ENCODE measurements around the gene USF3.
A peak's percentile ranks its signal among the peaks of the same experiment; 100 is the strongest.

Gene USF3

GRCh38 chr3:113695786-113696645 lies at the start of gene USF3:
TSS of gene USF3 (minus strand) at chr3:113696642. CDS start at chr3:113674878, 21,764 bp downstream.
- peak; percentile 62 to 63 for DNase-seq

GRCh38 chr3:113745756-113746547 lies 49.5 kb upstream of the USF3 start, which contains the start of gene NAA50:
TSS of gene NAA50 (minus strand) at chr3:113746249. CDS start at chr3:113745949, 300 bp downstream.
- DNase-seq: peak; percentile 94

- DNase-seq: peak; percentile 99
Observed at GRCh38 chr3:113744941-113745755, 48.7 kb upstream of the USF3 start.

GRCh38 chr3:113743006-113743630 lies 46.7 kb upstream of the USF3 start:
- peak; percentile 31 to 53 for DNase-seq

GRCh38 chr3:113741620-113742019 lies 45.2 kb upstream of the USF3 start:
- DNase-seq: no peak

GRCh38 chr3:113741086-113741485 lies 44.6 kb upstream of the USF3 start:
- DNase-seq: no peak

- DNase-seq: peak; percentile 84 to 91
Observed at GRCh38 chr3:113736548-113737089, 40.2 kb upstream of the USF3 start.

- DNase-seq: no peak
Observed at GRCh38 chr3:113731694-113732093, 35.3 kb upstream of the USF3 start.

GRCh38 chr3:113730550-113730949 lies 34.1 kb upstream of the USF3 start:
- DNase-seq: no peak

GRCh38 chr3:113728661-113729060 lies 32.2 kb upstream of the USF3 start:
- DNase-seq: no peak

GRCh38 chr3:113721636-113722035 lies 25.2 kb upstream of the USF3 start:
- DNase-seq: peak; percentile 25 to 26

GRCh38 chr3:113719758-113720157 lies 23.3 kb upstream of the USF3 start:
- no peak for DNase-seq

GRCh38 chr3:113719294-113719693 lies 22.9 kb upstream of the USF3 start:
- no peak for DNase-seq

- DNase-seq: no peak
Observed at GRCh38 chr3:113717818-113718217, 21.4 kb upstream of the USF3 start.

GRCh38 chr3:113717308-113717707 lies 20.9 kb upstream of the USF3 start:
- DNase-seq: no peak

- DNase-seq: no peak
Observed at GRCh38 chr3:113714702-113715101, 18.3 kb upstream of the USF3 start.

- DNase-seq: no peak
Observed at GRCh38 chr3:113712129-113712528, 15.7 kb upstream of the USF3 start.

GRCh38 chr3:113707835-113708234 lies 11.4 kb upstream of the USF3 start:
- DNase-seq: no peak

- no peak for DNase-seq
Observed at GRCh38 chr3:113698956-113699355, 2.5 kb upstream of the USF3 start.

- DNase-seq: no peak
Observed at GRCh38 chr3:113698213-113698742, 1.8 kb upstream of the USF3 start.

- peak; percentile 33 to 34 for DNase-seq
Observed at GRCh38 chr3:113697500-113698090, 1.2 kb upstream of the USF3 start.
